Esophagus squamous epithelium (tissue), 4 donors: ENCODE data around the gene CA11.

ENCODE experiments used
- CTCF ChIP-seq, 6 experiments: fragments of 450-650 bp in 4 of 6; fragments of 200-600 bp in 2 of 6; sonication (generic) in 2 of 6; IDR thresholded peaks; one replicate each; pipeline ENCODE4 v1.5.1; 2016 to 2019; ENCODE audit warnings: antibody characterized with exemption in 6 of 6, mild to moderate bottlenecking in 4 of 6, moderate library complexity in 4 of 6
- POLR2A ChIP-seq, 4 donors: fragments of 450-650 bp; IDR thresholded peaks; one replicate each; pipeline ENCODE4 v1.6.1; 2017; ENCODE audit warnings: antibody characterized with exemption in 4 of 4, mild to moderate bottlenecking in 4 of 4, moderate library complexity in 3 of 4

GRCh38 chr19:48618916-48619691 is 26.9 kb downstream of the CA11 start, which contains the start of the genes RPL18 and SPHK2:
- peak in 2 of 6 experiments; percentile 17 to 38 for TF ChIP-seq CTCF (IDR thresholded peaks at IDR 0.05)
- TF ChIP-seq POLR2A (IDR thresholded peaks at IDR 0.05) = peak in 3 of 4 donors; percentile 85 to 92 (median 92)
